Measurements from ENCODE around the gene MMD.
"Not testable (repeated sequence)": the region's sequence is repeated elsewhere in the genome, so short reads cannot be mapped to it uniquely, and the experiment has no call there.

Gene MMD, protein sequence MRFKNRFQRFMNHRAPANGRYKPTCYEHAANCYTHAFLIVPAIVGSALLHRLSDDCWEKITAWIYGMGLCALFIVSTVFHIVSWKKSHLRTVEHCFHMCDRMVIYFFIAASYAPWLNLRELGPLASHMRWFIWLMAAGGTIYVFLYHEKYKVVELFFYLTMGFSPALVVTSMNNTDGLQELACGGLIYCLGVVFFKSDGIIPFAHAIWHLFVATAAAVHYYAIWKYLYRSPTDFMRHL

GRCh38 chr17:55421179-55421934, at the start of gene MMD:
Gene MMD (minus strand): TSS chr17:55421835. CDS start chr17:55421695, 140 bp downstream.
- no peaks in the 10 kb centered on the region for H3K27me3 ChIP-seq (ENCODE audit: insufficient read depth, low read length, poor library complexity, severe bottlenecking)
- no peaks in the 10 kb centered on the region for H3K9me2 ChIP-seq (replicated peaks; ENCODE audit: low read depth, low read length)
- peaks cover 16% of the 10 kb centered on the region for H3K4me1 ChIP-seq (ENCODE audit: insufficient read depth, low read length, poor library complexity, severe bottlenecking)
- H3K9ac ChIP-seq (ENCODE audit: low read depth, low read length, poor library complexity, severe bottlenecking), result peak within 1 kb of the TSS; percentile 86
- H2AFZ ChIP-seq (ENCODE audit: low read length), result peak within 1 kb of the TSS; percentile 90
- peaks cover 10% of the 10 kb centered on the region for H4K20me1 ChIP-seq (ENCODE audit: insufficient read depth, low read length, poor library complexity, severe bottlenecking)
- H3K79me2 ChIP-seq (ENCODE audit: insufficient read depth, low read length), result peaks cover 34% of the 10 kb centered on the region
- H3F3A ChIP-seq (ENCODE audit: low read depth), result no peaks in the 10 kb centered on the region
- peak within 1 kb of the TSS; percentile 83 for H3K4me3 ChIP-seq (ENCODE audit: low read length, poor library complexity, severe bottlenecking)
- peak within 1 kb of the TSS; percentile 79 for H3K4me2 ChIP-seq (ENCODE audit: low read depth, low read length, poor library complexity, severe bottlenecking)
- no peak for TF ChIP-seq CTCF (conservative IDR thresholded peaks at IDR 0.05; ENCODE audit: low read length)
- no peak for TF ChIP-seq EZH2phosphoT487 (IDR thresholded peaks at IDR 0.05; ENCODE audit: borderline replicate concordance)
- no peaks in the 10 kb centered on the region for H3K36me3 ChIP-seq (ENCODE audit: insufficient read depth, low read length)
- H3K9me3 ChIP-seq (ENCODE audit: insufficient read depth, low read depth, low read length), result no peaks in the 10 kb centered on the region

- Histone ChIP-seq H3K9ac (ENCODE audit: low read depth, low read length, poor library complexity, severe bottlenecking) (no peak overlapping the region), H3F3A (ENCODE audit: low read depth) (no peaks in the 10 kb centered on the region), H3K9me2 (replicated peaks; ENCODE audit: low read depth, low read length) (no peaks in the 10 kb centered on the region), H3K9me3 (ENCODE audit: insufficient read depth, low read depth, low read length) (no peaks in the 10 kb centered on the region), H3K79me2 (ENCODE audit: insufficient read depth, low read length) (no peaks in the 10 kb centered on the region), H2AFZ (ENCODE audit: low read length) (no peak overlapping the region), H3K4me3 (ENCODE audit: low read length, poor library complexity, severe bottlenecking) (no peak overlapping the region), H3K27me3 (ENCODE audit: insufficient read depth, low read length, poor library complexity, severe bottlenecking) (no peaks in the 10 kb centered on the region), H3K36me3 (ENCODE audit: insufficient read depth, low read length) (no peaks in the 10 kb centered on the region), H3K4me1 (ENCODE audit: insufficient read depth, low read length, poor library complexity, severe bottlenecking) (no peaks in the 10 kb centered on the region), H3K4me2 (ENCODE audit: low read depth, low read length, poor library complexity, severe bottlenecking) (no peak overlapping the region), H4K20me1 (ENCODE audit: insufficient read depth, low read length, poor library complexity, severe bottlenecking) (no peaks in the 10 kb centered on the region)
- TF ChIP-seq CTCF (conservative IDR thresholded peaks at IDR 0.05; ENCODE audit: low read length) (no peak), EZH2phosphoT487 (IDR thresholded peaks at IDR 0.05; ENCODE audit: borderline replicate concordance) (no peak)
Measured at GRCh38 chr17:55466671-55467070, 45.0 kb upstream of the MMD start.

GRCh38 chr17:55465771-55466170, 44.1 kb upstream of the MMD start:
- H2AFZ ChIP-seq (ENCODE audit: low read length); H3K27me3 ChIP-seq (ENCODE audit: insufficient read depth, low read length, poor library complexity, severe bottlenecking); H3K4me2 ChIP-seq (ENCODE audit: low read depth, low read length, poor library complexity, severe bottlenecking); H3K9me2 ChIP-seq (replicated peaks; ENCODE audit: low read depth, low read length); H4K20me1 ChIP-seq (ENCODE audit: insufficient read depth, low read length, poor library complexity, severe bottlenecking); H3F3A ChIP-seq (ENCODE audit: low read depth); H3K4me1 ChIP-seq (ENCODE audit: insufficient read depth, low read length, poor library complexity, severe bottlenecking); H3K9me3 ChIP-seq (ENCODE audit: insufficient read depth, low read depth, low read length); H3K9ac ChIP-seq (ENCODE audit: low read depth, low read length, poor library complexity, severe bottlenecking); H3K79me2 ChIP-seq (ENCODE audit: insufficient read depth, low read length); H3K4me3 ChIP-seq (ENCODE audit: low read length, poor library complexity, severe bottlenecking); H3K36me3 ChIP-seq (ENCODE audit: insufficient read depth, low read length): not testable (repeated sequence)

Data from Loucy (cell line).